Heart right ventricle (tissue), 16 donors: ENCODE measurements around the gene DDX31. TPM values are rescaled to one million over a fixed set of nuclear protein-coding genes. Genes with fewer than 3 reads are reported as not detected.

Experiments used
- ATAC-seq, 8 donors: fragments of 200-7000 bp; cut with Tn5 transposase; one replicate each; pipeline ENCODE4 v1.9.1; 2020; ENCODE audit warnings: mild to moderate bottlenecking in 8 of 8, moderate library complexity in 8 of 8, moderate number of reproducible peaks in 1 of 8
- DNase-seq, 2 donors: peaks; one replicate each; pipeline ENCODE4 v3.0.0-alpha.2; 2020
- H3K27ac ChIP-seq, 10 donors: fragments of 200-600 bp; sonication (generic) in 2 of 10; one replicate each; pipeline versions ENCODE4 v1.5.0 to v1.8.0; 2020 to 2022; ENCODE audit warnings: mild to moderate bottlenecking in 3 of 10
- H3K27me3 ChIP-seq, 7 donors: fragments of 200-600 bp; one replicate each; pipeline ENCODE4 v1.8.0; 2021 to 2022; ENCODE audit warnings: mild to moderate bottlenecking in 2 of 7
- H3K36me3 ChIP-seq, 9 donors: fragments of 200-600 bp; sonication (generic) in 1 of 9; one replicate each; pipeline versions ENCODE4 v1.5.0 to v1.8.0; 2020 to 2022; ENCODE audit warnings: mild to moderate bottlenecking in 2 of 9
- H3K4me1 ChIP-seq, 9 donors: fragments of 200-600 bp; sonication (generic) in 1 of 9; one replicate each; pipeline versions ENCODE4 v1.5.0 to v1.8.0; 2020 to 2022; ENCODE audit warnings: mild to moderate bottlenecking in 4 of 9
- H3K4me3 ChIP-seq, 10 donors: fragments of 200-600 bp; sonication (generic) in 2 of 10; one replicate each; pipeline versions ENCODE4 v1.5.0 to v1.8.0; 2020 to 2022; ENCODE audit warnings: mild to moderate bottlenecking in 7 of 10, moderate library complexity in 2 of 10
- H3K9me3 ChIP-seq, 11 donors: fragments of 200-600 bp in 10 of 11; sonication (generic) in 2 of 11; one replicate each; pipeline versions ENCODE4 v1.5.0 to v1.8.0; 2013 to 2022; ENCODE audit warnings: mild to moderate bottlenecking in 2 of 11, control low read depth in 1 of 11, moderate library complexity in 1 of 11
- WGBS, 2 donors: extraction: QIAGEN DNeasy Blood & Tissue Kit; methylation state at CpG; one replicate each; pipeline ENCODE4 v1.1.7; 2013; ENCODE audit warnings: inconsistent platforms in 1 of 2; 5-methylcytosine and 5-hydroxymethylcytosine counted together
- intact Hi-C, 10 donors: fragments of 100-400 bp; cut with DNase I; formaldehyde crosslinking; loops; one replicate each; pipeline versions ENCODE4 v1.11.1 to v1.14.2; 2022
- polyA plus RNA-seq, 2 donors: library from polyadenylated mRNA; stranded (reverse); fragments of 200-250 nt; gene quantifications; one replicate each; pipeline ENCODE4 v1.2.3, GENCODE V29; 2013
- total RNA-seq, 10 donors: library from RNA; stranded (reverse); fragmentation: NEBNext Ultra II Directional in 3 of 10; extraction: Animal tissue kit (Norgen Biotek cat#: 25700) in 3 of 10; gene quantifications; one replicate each; pipeline versions ENCODE4 v1.2.1 to v1.2.4, GENCODE V29; 2021 to 2023
- TF ChIP-seq, protein P1 (sequence below), 9 donors: fragments of 200-600 bp; sonication (generic) in 2 of 9; IDR thresholded peaks; one replicate each; pipeline versions ENCODE4 v1.5.0 to v1.8.0; 2021 to 2022; ENCODE audit warnings: antibody characterized with exemption in 9 of 9, mild to moderate bottlenecking in 5 of 9, moderate library complexity in 1 of 9
- donor health status: Arrhythmogenic right ventricular cardiomyopathy.
- donor health status: ischemic (EF 13 %, LVEDD 7.1; RV severe dilation, severe dysfunction).
- donor health status: healthy with polysubstance abuse.
- donor health status: DM: no; HTN: yes; CAD: no.
- donor health status: DM: no; HTN: no; CAD: no.
- donor health status: ischemic (EF 25% LVEDD 6.9; RV normal size, moderate dysfunction).
- donor health status: ischemic (EF 25% LVEDD 5.7; RV mildly dilated, moderate dysfunction).
- donor health status: healthy.
- donor health status: DM: yes; HTN: yes; CAD: no.
- donor health status: Ischemic cardiomyopathy.
- donor health status: ischemic (EF 35%, LVEDD 5.7; RV mildly dilated, moderate dysfunction).
- donor health status: nonischemic (EF 11% LVEDD 7.7; RV severe dilation, severe dysfunction).
- donor health status: DM: yes; HTN: yes; CAD: no.
- donor health status: PGD.
- donor health status: ischemic (EF 29% LVEDD 5.4; RV normal size, mild dysfunction).
- donor health status: nonischemic (EF 23%, LVEDD 6.1; RV moderate dilation, normal function).

Gene DDX31
- total and polyA plus RNA-seq, 12 donors, result 4.0 to 6.4 (median 5.0) TPM

DNA sequence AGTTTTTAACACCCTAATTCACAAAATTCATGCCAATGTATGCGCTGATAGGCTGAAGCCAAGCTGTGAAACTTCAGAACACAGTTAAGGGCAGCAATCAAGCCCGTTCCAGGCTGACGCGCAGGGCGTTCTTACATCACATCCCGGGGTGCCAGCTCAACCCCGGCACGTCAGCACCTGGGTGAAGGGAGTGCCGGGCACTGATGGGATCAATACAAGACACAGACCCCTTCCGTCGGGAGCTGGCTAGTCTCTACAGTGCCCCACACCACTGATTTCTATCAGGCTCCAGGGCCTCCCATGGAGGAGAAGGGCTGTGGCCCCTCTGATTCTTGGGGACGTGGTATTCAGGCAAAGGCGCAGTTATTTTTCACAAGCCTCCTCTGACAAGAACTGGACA is 75.4 kb downstream of the DDX31 start:
- Histone ChIP-seq H3K27ac (no peak overlapping the region), H3K9me3 (no peaks in the 10 kb centered on the region), H3K27me3 (peaks cover 2 to 35% (median 32%) of the 10 kb centered on the region in 7 donors), H3K4me1 (peaks cover 0 to 31% (median 17%) of the 10 kb centered on the region in 9 donors), H3K36me3 (peaks cover 0 to 49% (median 8%) of the 10 kb centered on the region in 9 donors), H3K4me3 (no peak overlapping the region)
- DNase-seq, result no peak
- 94 to 95% methylated on average over 13 of the region's 13 CpGs for WGBS, 2 donors
- ATAC-seq, result no peak
- TF ChIP-seq, protein P1, sequence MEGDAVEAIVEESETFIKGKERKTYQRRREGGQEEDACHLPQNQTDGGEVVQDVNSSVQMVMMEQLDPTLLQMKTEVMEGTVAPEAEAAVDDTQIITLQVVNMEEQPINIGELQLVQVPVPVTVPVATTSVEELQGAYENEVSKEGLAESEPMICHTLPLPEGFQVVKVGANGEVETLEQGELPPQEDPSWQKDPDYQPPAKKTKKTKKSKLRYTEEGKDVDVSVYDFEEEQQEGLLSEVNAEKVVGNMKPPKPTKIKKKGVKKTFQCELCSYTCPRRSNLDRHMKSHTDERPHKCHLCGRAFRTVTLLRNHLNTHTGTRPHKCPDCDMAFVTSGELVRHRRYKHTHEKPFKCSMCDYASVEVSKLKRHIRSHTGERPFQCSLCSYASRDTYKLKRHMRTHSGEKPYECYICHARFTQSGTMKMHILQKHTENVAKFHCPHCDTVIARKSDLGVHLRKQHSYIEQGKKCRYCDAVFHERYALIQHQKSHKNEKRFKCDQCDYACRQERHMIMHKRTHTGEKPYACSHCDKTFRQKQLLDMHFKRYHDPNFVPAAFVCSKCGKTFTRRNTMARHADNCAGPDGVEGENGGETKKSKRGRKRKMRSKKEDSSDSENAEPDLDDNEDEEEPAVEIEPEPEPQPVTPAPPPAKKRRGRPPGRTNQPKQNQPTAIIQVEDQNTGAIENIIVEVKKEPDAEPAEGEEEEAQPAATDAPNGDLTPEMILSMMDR (IDR thresholded peaks at IDR 0.05), result no peak
- intact Hi-C loops, result no loop called here

DNA sequence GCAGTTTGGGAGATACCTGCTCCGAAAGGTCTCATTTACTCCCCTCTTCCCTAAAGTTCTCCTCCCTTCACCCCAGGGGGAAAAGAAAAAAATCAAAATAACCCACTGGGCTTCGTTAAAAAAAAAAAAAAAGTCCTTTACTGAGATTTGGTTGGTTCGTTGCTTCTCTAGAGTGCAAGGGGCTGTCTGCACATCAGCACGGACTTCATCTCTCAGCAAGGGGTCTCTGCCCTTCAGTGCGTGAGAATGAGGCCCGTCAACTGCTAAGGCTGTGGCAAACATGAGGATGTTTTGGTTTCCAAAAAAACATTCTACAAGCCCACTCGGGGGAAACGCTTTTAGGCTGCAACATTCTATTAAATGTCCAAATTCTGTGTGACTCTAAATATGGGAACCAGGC is 77.3 kb downstream of the DDX31 start:
- Histone ChIP-seq H3K36me3 (peaks cover 0 to 42% (median 8%) of the 10 kb centered on the region in 9 donors), H3K4me3 (no peak overlapping the region), H3K4me1 (peaks cover 0 to 24% (median 9%) of the 10 kb centered on the region in 9 donors), H3K9me3 (no peaks in the 10 kb centered on the region), H3K27ac (no peak overlapping the region), H3K27me3 (peaks cover 19 to 55% (median 52%) of the 10 kb centered on the region in 7 donors)
- 78 to 81% methylated on average over 8 of the region's 8 CpGs for WGBS, 2 donors
- intact Hi-C loops, result no loop called here
- ATAC-seq (no peak), DNase-seq (no peak)
- TF ChIP-seq, protein P1 (IDR thresholded peaks at IDR 0.05), result no peak

DNA sequence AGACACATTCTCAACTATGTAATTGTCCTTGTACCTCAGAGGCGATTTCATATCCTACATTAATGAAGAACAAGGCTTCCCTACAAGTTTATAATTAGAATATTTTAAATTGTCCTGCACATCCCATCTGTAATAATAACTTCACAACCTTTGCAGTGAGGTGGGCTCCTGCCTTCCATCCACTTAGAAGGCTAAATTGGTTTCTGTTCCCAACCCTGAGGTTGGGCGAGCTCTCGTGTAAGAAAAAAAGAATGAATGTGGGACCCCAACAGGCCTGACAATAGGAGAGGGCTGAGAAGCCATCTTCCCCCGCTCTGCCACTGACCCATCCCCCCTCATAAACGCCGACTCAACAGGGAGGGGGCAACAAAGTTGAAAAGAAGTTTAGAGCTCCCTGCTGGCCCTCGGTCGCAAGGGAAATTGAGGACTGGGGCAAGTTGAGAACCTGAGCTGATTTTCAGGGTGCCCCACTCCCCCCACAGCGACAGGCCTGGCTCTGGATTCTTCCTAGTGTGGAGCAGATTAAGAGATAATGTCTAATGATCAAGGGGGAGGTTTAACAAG is 78.0 kb downstream of the DDX31 start:
- 63 to 66% methylated on average over 9 of the region's 9 CpGs for WGBS, 2 donors
- no peaks in the 10 kb centered on the region for H3K9me3 ChIP-seq
- ATAC-seq, result no peak
- TF ChIP-seq, protein P1 (IDR thresholded peaks at IDR 0.05), result no peak
- intact Hi-C loops, result no loop called here
- no peak overlapping the region for H3K4me3 ChIP-seq
- H3K27ac ChIP-seq, result no peak overlapping the region
- H3K36me3 ChIP-seq, result peaks cover 0 to 35% (median 8%) of the 10 kb centered on the region in 9 donors
- DNase-seq, result no peak
- peaks cover 0 to 22% (median 8%) of the 10 kb centered on the region in 9 donors for H3K4me1 ChIP-seq
- H3K27me3 ChIP-seq, result peaks cover 20 to 61% (median 58%) of the 10 kb centered on the region in 7 donors

DNA sequence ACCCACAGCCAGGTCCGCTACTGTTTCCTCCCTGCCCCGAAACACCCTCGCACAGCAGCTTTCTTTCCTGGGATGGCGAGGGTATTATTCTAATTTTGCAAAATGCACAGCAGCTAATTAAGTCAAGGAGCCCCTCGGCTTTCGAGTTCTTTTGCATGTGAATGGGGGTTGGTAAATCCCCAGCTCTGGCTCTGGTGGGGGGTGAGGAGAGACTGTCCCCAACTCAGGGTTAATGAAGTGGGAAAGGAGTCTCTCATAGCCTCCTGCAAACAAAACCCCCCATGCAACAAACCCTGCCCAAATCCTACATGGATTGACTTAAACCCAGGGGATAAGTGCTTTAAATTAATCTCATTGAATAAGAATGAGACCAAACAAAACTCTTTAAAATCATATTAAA is 78.5 kb downstream of the DDX31 start:
- Histone ChIP-seq H3K27me3 (peaks cover 24 to 67% (median 64%) of the 10 kb centered on the region in 7 donors), H3K9me3 (no peaks in the 10 kb centered on the region), H3K27ac (no peak overlapping the region), H3K4me3 (no peak overlapping the region), H3K36me3 (peaks cover 0 to 30% (median 8%) of the 10 kb centered on the region in 9 donors), H3K4me1 (peaks cover 0 to 22% (median 8%) of the 10 kb centered on the region in 9 donors)
- ATAC-seq (no peak), DNase-seq (no peak)
- intact Hi-C loops, result no loop called here
- WGBS, 2 donors, result 36 to 39% methylated on average over 6 of the region's 6 CpGs
- TF ChIP-seq, protein P1 (IDR thresholded peaks at IDR 0.05), result no peak
